Activated CD4-positive, alpha-beta T cell treated with anti-CD3 and anti-CD28 coated beads, Interleukin-2, amount 50 U/mL, for 1 hour (primary cell): ENCODE results near the gene THBS2.
"Not testable (repeated sequence)": the region's sequence is repeated elsewhere in the genome, so short reads cannot be mapped to it uniquely, and the experiment has no call there.

Source experiments
- DNase-seq: peaks from one replicate; pipeline ENCODE4 v3.0.0-alpha.2; 2020

THBS2 gene

GRCh38 chr6:169253337-169254238, at the start of gene THBS2:
Gene THBS2 (minus strand): TSS chr6:169253846. CDS start chr6:169250784, 3,062 bp downstream.
- DNase-seq = no peak

DNA sequence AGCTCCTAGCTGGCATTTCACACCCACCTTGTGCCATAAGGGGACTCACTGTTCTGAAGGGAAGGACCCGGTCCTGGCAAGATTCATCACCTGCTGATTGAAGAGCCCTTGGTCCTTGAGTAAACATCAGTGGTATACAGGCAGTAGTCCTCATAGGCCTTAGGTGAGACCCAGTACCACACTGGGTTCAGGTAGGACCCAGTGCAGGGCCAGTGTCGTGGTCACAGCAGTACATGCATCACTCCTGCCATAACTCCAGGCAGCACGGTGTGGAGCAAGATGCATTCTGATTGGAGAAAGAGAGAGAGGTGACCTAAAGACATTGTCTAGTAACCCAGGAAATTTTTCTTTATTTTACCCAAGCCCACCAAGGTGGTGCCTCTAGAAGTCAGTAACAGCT, 49.1 kb upstream of the THBS2 start:
- no peak for DNase-seq

- no peak for DNase-seq
These were observed 48.6 kb upstream of the THBS2 start for GRCh38 chr6:169302255-169302654.

- no peak for DNase-seq
These were observed 47.3 kb upstream of the THBS2 start for GRCh38 chr6:169300916-169301315.

DNA sequence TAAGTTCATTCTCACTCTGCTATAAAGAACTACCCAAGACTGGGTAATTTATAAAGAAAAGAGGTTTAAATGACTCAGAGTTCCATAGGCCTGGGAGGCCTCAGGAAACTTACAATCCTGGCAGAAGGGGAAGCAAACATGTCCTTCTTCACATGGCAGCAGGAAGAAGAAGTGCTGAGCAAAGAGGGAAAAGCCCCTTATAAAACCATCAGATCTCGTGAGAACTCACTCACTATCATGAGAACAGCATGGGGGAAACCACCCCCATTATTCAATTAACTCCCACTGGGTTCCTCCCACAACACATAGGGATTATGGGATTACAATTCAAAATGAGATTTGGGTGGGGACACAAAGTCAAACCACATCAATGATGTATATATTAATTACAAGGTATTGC, 45.0 kb upstream of the THBS2 start:
- DNase-seq = not testable (repeated sequence)

GRCh38 chr6:169296622-169297021, 43.0 kb upstream of the THBS2 start:
- DNase-seq = no peak

- no peak for DNase-seq
These were observed 42.5 kb upstream of the THBS2 start for GRCh38 chr6:169296170-169296569.

- DNase-seq = no peak
These were observed 39.5 kb upstream of the THBS2 start for GRCh38 chr6:169293196-169293595.

DNA sequence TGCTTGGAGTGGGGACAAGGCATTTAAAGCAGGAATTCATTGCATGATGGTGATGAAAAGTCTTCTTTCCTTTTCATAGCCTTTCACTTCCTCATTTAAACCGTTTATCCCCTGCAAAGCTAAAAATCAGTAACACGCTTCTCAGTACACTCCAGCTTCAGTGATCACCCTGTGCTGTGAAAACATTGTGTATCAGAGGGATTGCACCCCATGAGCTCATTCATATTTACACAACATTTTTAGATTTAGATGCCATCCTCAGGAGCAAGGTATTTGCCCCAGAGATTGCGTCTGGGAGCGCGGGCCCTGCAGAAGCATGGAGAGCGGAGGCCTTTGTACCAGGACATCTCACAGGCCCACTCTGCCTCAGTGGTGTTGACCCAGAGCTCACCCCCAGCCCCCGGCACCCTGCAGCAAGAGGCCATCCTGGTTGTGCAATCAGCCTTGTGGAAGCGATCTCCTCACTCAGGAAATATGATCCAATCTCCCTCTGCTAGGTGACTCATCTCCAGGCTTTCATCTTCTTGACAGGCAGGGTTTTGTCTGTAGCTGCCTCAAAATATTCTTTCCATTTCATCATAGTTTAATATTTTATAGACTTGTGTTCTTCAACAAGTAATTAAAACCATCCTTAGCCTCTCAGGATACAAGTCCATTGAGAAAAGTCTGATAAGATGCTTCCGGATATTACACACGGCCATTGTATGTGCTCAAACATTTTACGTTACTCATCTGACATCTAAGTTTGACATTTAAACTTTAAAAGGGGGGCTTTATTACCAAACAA, 38.9 kb upstream of the THBS2 start:
- no peak for DNase-seq

DNA sequence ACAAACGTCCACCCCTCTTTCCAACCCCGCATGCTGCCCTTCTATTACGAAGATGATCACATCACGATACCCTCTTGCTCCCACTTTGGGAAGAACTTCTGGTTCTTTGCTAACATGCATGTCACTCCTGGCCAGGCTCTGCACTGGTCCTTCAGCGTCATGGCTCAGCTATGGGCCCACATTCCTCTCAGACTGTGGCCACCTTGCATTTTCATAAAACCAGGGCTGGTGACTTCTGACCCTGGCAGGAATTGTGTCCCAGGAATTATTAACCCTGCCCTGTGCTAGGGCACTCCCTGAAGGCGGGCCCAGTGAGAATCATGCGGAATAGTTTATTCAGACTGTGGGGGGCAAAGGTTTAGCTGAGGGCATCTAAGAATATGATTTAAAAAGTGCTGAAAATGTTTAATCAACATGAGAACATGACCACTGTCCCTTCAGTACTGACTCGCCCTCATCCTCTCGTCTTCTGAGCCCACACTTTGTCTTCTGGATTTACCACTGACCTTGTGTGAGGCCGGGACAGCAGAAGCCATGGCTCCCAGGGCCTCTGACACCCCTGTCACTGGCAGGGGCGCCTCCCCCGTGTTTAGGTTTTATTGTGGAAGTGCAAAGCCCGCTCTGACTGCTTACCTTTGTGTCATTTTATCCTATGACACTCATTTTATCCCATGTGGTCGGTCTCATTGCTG, 38.1 kb upstream of the THBS2 start:
- DNase-seq = no peak

DNA sequence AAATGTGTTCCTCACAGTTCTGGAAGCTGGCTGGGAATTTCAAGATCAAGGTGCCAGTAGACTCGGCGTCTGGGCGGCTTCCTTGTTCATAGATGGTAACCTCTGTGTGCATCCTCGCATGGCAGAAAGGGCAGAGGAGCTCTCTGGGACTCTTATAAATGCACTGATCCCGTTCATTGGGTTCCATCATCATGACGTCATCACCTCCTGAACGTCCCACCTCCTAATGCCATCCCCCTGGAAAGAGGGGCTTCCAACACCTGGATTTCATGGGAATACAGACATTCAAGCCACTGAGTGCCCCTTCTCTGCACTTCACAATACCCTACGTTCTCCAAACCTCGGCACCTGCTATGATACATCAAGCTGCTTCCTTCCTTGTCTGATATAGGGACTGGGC, 37.5 kb upstream of the THBS2 start:
- DNase-seq = no peak

- no peak for DNase-seq
These were observed 36.1 kb upstream of the THBS2 start for GRCh38 chr6:169289619-169290339.

GRCh38 chr6:169289257-169289618, 35.6 kb upstream of the THBS2 start:
- DNase-seq = no peak

DNA sequence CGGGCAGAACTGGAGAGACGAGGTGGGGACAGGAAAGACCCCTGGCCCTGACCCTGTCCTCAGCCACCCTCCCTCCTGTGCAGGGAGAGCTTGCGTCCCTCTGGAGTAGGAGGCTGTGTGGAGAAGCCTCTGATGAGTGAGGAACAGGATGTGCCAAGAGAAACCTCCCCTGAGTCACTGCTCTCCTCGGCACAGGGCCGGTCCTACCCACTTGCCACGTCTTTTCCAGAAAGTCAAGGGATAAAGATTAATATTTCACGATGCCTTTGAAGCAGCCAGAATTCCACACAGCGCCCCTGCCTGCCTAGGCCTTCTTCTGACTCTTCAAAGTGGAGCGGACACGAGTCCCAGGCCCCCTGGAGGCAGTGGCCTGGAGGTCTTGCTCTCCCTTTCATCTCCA, 34.9 kb upstream of the THBS2 start:
- DNase-seq = no peak

DNA sequence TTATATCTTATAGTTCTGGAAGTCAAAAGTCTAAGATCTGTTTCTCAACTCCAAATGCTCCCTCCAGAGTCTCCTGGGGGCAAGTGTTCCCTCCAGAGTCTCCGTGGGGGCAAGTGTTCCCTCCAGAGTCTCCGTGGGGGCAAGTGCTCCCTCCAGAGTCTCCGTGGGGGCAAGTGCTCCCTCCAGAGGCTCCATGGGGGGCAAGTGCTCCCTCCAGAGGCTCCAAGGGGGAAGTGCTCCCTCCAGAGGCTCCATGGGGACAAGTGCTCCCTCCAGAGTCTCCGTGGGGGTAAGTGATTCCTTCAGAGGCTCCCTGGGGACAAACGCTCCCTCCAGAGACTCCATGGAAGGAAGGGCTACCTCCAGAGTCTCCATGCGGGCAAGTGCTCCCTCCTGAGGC, 34.0 kb upstream of the THBS2 start:
- no peak for DNase-seq

DNA sequence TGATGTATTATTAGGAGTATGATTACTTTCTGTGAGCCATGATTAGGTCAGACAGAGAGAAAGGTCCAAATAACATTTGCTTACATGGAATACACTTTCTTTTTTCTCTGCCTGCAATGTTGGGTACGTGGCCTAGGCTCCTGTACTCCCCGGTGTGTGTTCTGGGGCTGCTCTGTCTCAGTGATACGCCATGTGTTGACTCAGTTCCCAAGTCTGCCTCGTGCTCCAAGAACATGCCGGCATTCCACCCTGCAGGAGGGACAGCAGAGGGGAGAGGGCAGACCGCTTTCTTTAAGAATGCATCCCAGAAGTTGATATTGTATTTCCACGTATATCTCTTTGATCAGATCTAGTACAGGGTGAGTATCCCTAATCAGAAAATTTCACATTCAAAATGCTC, 33.3 kb upstream of the THBS2 start:
- no peak for DNase-seq

DNA sequence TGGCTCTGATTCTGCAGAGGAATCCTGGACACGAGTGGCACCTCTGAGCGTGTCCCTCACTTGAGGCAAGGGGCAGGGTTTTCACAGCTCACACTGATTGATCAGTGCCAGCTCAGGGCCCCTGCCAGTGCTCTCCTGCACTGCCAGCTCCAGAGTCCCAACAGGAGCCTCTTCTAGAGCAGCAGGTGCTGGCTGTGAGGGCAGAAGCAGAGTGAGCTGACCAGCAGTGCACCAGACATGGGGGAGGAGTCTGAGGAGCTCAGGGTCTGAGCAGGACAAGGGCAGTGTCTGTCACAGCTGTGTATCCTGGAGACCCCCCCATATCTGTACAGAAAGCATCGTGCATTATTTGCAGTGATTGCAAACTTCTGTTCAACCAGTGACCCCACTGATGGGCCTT, 31.5 kb upstream of the THBS2 start:
- no peak for DNase-seq

DNA sequence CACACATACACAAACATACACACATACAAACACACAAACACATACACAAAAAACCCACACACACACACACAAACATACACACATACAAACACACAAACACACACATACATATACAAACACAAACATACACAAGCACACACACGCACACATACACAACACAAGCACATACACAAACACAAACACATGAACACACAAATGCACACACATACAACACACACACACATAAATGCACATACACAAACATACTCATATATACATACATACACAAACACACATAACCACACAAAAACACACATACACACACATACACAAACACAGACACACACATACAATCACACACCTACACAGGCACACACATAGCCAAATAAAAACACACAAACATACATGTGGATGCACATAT, 30.3 kb upstream of the THBS2 start:
- no peak for DNase-seq

- no peak for DNase-seq
These were observed 28.4 kb upstream of the THBS2 start for GRCh38 chr6:169282043-169282442.

DNA sequence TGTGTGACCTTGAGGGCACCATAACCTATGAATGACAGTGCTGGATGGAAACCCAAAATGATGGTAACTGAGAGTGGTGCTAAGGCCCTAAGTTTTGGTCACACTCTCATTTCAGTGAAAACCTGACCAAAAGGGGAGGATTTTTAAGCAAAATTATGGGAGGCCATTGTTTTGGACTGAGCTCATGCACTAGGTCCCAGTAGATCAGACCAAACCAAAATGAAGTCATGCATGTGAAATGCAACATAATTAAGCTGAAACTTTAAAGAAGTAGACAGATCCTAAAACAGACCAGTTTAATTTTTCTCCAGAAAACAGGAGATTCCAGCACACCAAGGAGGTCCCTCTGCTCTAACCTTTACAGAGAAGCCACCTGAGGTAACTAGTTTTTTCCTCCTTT, 24.0 kb upstream of the THBS2 start:
- no peak for DNase-seq

DNA sequence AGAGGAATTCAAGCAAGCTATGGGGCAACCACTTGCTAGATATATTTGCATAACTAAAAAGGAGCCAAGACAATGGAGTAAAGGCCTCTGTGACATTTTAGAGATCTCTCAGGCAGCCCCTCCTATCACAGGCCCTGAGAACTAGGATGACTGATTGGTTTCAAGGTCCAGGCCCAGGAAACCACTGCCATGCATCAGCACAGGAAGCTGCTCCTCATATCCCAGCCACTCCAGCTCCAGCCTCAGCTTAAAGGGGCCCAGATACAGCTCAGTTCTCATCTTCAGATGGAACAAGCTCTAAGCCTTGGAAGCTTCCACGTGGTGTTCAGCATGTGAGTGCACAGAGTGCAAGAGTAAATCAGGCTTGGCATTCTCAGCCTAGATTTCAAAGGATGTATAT, 21.1 kb upstream of the THBS2 start:
- no peak for DNase-seq

- no peak for DNase-seq
These were observed 19.9 kb upstream of the THBS2 start for GRCh38 chr6:169273511-169273910.

- DNase-seq = no peak
These were observed 18.2 kb upstream of the THBS2 start for GRCh38 chr6:169271877-169272216.
